ENCODE measurements around the gene ATXN10.

The ATXN10 gene

GRCh38 chr22:45756558-45756957 lies 84.9 kb downstream of the ATXN10 start:
- Histone ChIP-seq H3K27me3 (ENCODE audit: insufficient read depth, low read length, poor library complexity) (no peaks in the 10 kb centered on the region), H2AFZ (ENCODE audit: low read depth, low read length) (no peak overlapping the region), H3K4me2 (ENCODE audit: insufficient read depth, low read length) (no peak overlapping the region), H3K9ac (ENCODE audit: low read depth, low read length) (no peak overlapping the region), H3K4me1 (ENCODE audit: insufficient read depth, low read length) (no peaks in the 10 kb centered on the region), H4K20me1 (ENCODE audit: insufficient read depth, low read length) (peaks cover 21% of the 10 kb centered on the region; the same call in 1 of the 2 replicates), H3K4me3 (ENCODE audit: low read depth in 1 of 2, low read length in 2 of 2) (no peak overlapping the region), H3K27ac (ENCODE audit: low read length) (no peak overlapping the region), H3K36me3 (ENCODE audit: insufficient read depth, low read length) (peaks cover 29% of the 10 kb centered on the region), H3K79me2 (ENCODE audit: insufficient read depth, low read length) (peaks cover 13% of the 10 kb centered on the region; the same call in 1 of the 2 replicates), H3K9me3 (ENCODE audit: insufficient read depth, low read length, severe bottlenecking) (no peaks in the 10 kb centered on the region)
- DNase-seq, result no peak
- ATAC-seq (ENCODE audit: insufficient read depth, low read depth), result no peak
- TF ChIP-seq EZH2 (IDR thresholded peaks at IDR 0.05; ENCODE audit: borderline replicate concordance, low read depth, low read length, severe bottlenecking) (no peak), CTCF (IDR thresholded peaks at IDR 0.05; ENCODE audit: borderline replicate concordance, extremely low read depth, low read length, poor library complexity, severe bottlenecking) (no peak)

GRCh38 chr22:45757068-45757467 lies 85.4 kb downstream of the ATXN10 start:
- no peak overlapping the region for H3K4me3 ChIP-seq (ENCODE audit: low read depth in 1 of 2, low read length in 2 of 2)
- peaks cover 32% of the 10 kb centered on the region for H3K36me3 ChIP-seq (ENCODE audit: insufficient read depth, low read length)
- no peak overlapping the region for H3K9ac ChIP-seq (ENCODE audit: low read depth, low read length)
- H3K4me2 ChIP-seq (ENCODE audit: insufficient read depth, low read length), result no peak overlapping the region
- TF ChIP-seq CTCF (IDR thresholded peaks at IDR 0.05; ENCODE audit: borderline replicate concordance, extremely low read depth, low read length, poor library complexity, severe bottlenecking) (no peak), EZH2 (IDR thresholded peaks at IDR 0.05; ENCODE audit: borderline replicate concordance, low read depth, low read length, severe bottlenecking) (no peak)
- H3K27me3 ChIP-seq (ENCODE audit: insufficient read depth, low read length, poor library complexity), result no peaks in the 10 kb centered on the region
- H3K9me3 ChIP-seq (ENCODE audit: insufficient read depth, low read length, severe bottlenecking), result no peaks in the 10 kb centered on the region
- DNase-seq, result no peak
- no peaks in the 10 kb centered on the region for H3K4me1 ChIP-seq (ENCODE audit: insufficient read depth, low read length)
- H3K79me2 ChIP-seq (ENCODE audit: insufficient read depth, low read length), result peaks cover 13% of the 10 kb centered on the region; the same call in 1 of the 2 replicates
- ATAC-seq (ENCODE audit: insufficient read depth, low read depth), result no peak
- no peak overlapping the region for H3K27ac ChIP-seq (ENCODE audit: low read length)
- H2AFZ ChIP-seq (ENCODE audit: low read depth, low read length), result no peak overlapping the region
- H4K20me1 ChIP-seq (ENCODE audit: insufficient read depth, low read length), result peaks cover 22% of the 10 kb centered on the region; the same call in 1 of the 2 replicates

- Histone ChIP-seq H3K27me3 (ENCODE audit: insufficient read depth, low read length, poor library complexity) (no peaks in the 10 kb centered on the region), H3K4me1 (ENCODE audit: insufficient read depth, low read length) (no peaks in the 10 kb centered on the region), H3K36me3 (ENCODE audit: insufficient read depth, low read length) (peaks cover 38% of the 10 kb centered on the region), H3K4me2 (ENCODE audit: insufficient read depth, low read length) (no peak overlapping the region), H3K79me2 (ENCODE audit: insufficient read depth, low read length) (peaks cover 13% of the 10 kb centered on the region; the same call in 1 of the 2 replicates), H3K9me3 (ENCODE audit: insufficient read depth, low read length, severe bottlenecking) (no peaks in the 10 kb centered on the region), H4K20me1 (ENCODE audit: insufficient read depth, low read length) (peaks cover 28% of the 10 kb centered on the region; the same call in 1 of the 2 replicates), H2AFZ (ENCODE audit: low read depth, low read length) (no peak overlapping the region), H3K27ac (ENCODE audit: low read length) (no peak overlapping the region), H3K4me3 (ENCODE audit: low read depth in 1 of 2, low read length in 2 of 2) (no peak overlapping the region), H3K9ac (ENCODE audit: low read depth, low read length) (no peak overlapping the region)
- no peak for DNase-seq
- TF ChIP-seq EZH2 (IDR thresholded peaks at IDR 0.05; ENCODE audit: borderline replicate concordance, low read depth, low read length, severe bottlenecking) (no peak), CTCF (IDR thresholded peaks at IDR 0.05; ENCODE audit: borderline replicate concordance, extremely low read depth, low read length, poor library complexity, severe bottlenecking) (no peak)
- no peak for ATAC-seq (ENCODE audit: insufficient read depth, low read depth)
Observed at GRCh38 chr22:45757936-45758335, 86.3 kb downstream of the ATXN10 start.

- H3K4me3 ChIP-seq (ENCODE audit: low read depth in 1 of 2, low read length in 2 of 2), result no peak overlapping the region
Observed at GRCh38 chr22:45758603-45759002, 87.0 kb downstream of the ATXN10 start.

More at GRCh38 chr22:45758603-45759002, 87.0 kb downstream of the ATXN10 start:
- no peak overlapping the region for H2AFZ ChIP-seq (ENCODE audit: low read depth, low read length)
- H4K20me1 ChIP-seq (ENCODE audit: insufficient read depth, low read length), result peaks cover 34% of the 10 kb centered on the region; the same call in 1 of the 2 replicates
- H3K4me2 ChIP-seq (ENCODE audit: insufficient read depth, low read length), result no peak overlapping the region
- H3K79me2 ChIP-seq (ENCODE audit: insufficient read depth, low read length), result peaks cover 15% of the 10 kb centered on the region
- H3K36me3 ChIP-seq (ENCODE audit: insufficient read depth, low read length), result peaks cover 43% of the 10 kb centered on the region
- no peak for DNase-seq
- H3K27me3 ChIP-seq (ENCODE audit: insufficient read depth, low read length, poor library complexity), result no peaks in the 10 kb centered on the region
- no peak overlapping the region for H3K9ac ChIP-seq (ENCODE audit: low read depth, low read length)
- H3K9me3 ChIP-seq (ENCODE audit: insufficient read depth, low read length, severe bottlenecking), result no peaks in the 10 kb centered on the region
- H3K4me1 ChIP-seq (ENCODE audit: insufficient read depth, low read length), result no peaks in the 10 kb centered on the region
- TF ChIP-seq CTCF (IDR thresholded peaks at IDR 0.05; ENCODE audit: borderline replicate concordance, extremely low read depth, low read length, poor library complexity, severe bottlenecking) (no peak), EZH2 (IDR thresholded peaks at IDR 0.05; ENCODE audit: borderline replicate concordance, low read depth, low read length, severe bottlenecking) (no peak)
- no peak for ATAC-seq (ENCODE audit: insufficient read depth, low read depth)
- H3K27ac ChIP-seq (ENCODE audit: low read length), result no peak overlapping the region
